SU-DHL-6 (cell line): ENCODE data around the gene LOXL1.

ENCODE experiments used
- H2AFZ ChIP-seq: fragments of 200-600 bp; sonication (generic); 2 replicates; pipeline ENCODE4 v1.6.1; 2014; ENCODE audit warnings: low read depth, mild to moderate bottlenecking, moderate library complexity, mixed read lengths, antibody characterized with exemption, low read length; ENCODE audit not compliant: severe bottlenecking
- H3F3A ChIP-seq: fragments of 200-600 bp; shearing (Covaris generic); 2 replicates; pipeline ENCODE4 v1.6.0; 2016; ENCODE audit warnings: antibody characterized with exemption, mild to moderate bottlenecking; ENCODE audit not compliant: insufficient read depth
- H3K27ac ChIP-seq: fragments of 200-600 bp; sonication (generic); 2 replicates; pipeline ENCODE4 v1.5.1; 2016; ENCODE audit warnings: low read depth, mild to moderate bottlenecking, low read length, moderate library complexity, mixed read lengths
- H3K27me3 ChIP-seq: fragments of 200-600 bp; sonication (generic), shearing (Covaris generic); 2 replicates; pipeline ENCODE4 v1.6.0; 2014; ENCODE audit warnings: mild to moderate bottlenecking, low read length
- H3K36me3 ChIP-seq: fragments of 200-600 bp; sonication (generic); 2 replicates; pipeline ENCODE4 v1.6.1; 2014; ENCODE audit warnings: mild to moderate bottlenecking, low read length, mixed read lengths
- H3K4me2 ChIP-seq: fragments of 300-600, 200-600 bp; shearing (Covaris generic), sonication (generic); 2 replicates; pipeline ENCODE4 v1.6.0; 2014; ENCODE audit warnings: low read length, low read depth, mild to moderate bottlenecking; ENCODE audit not compliant: poor library complexity, severe bottlenecking
- H3K4me3 ChIP-seq: fragments of 200-600 bp; sonication (generic); 2 replicates; pipeline ENCODE4 v1.5.1; 2014; ENCODE audit warnings: antibody characterized with exemption, low read length, mild to moderate bottlenecking, mixed read lengths; ENCODE audit not compliant: insufficient read depth, poor library complexity, severe bottlenecking
- H3K79me2 ChIP-seq: fragments of 200-600 bp; sonication (generic); 2 replicates; pipeline ENCODE4 v1.6.1; 2014; ENCODE audit warnings: mild to moderate bottlenecking, low read length, moderate library complexity; ENCODE audit not compliant: insufficient read depth
- H3K9ac ChIP-seq: fragments of 200-600 bp; sonication (generic); 2 replicates; pipeline ENCODE4 v1.7.0; 2014; ENCODE audit warnings: mild to moderate bottlenecking, low read length
- H3K9me2 ChIP-seq: fragments of 200-600 bp; sonication (generic); replicated peaks from 2 replicates; pipeline ENCODE4 v1.6.1; 2014; ENCODE audit warnings: low read length; ENCODE audit not compliant: insufficient read depth
- H3K9me3 ChIP-seq: fragments of 200-600 bp; sonication (generic); 2 replicates; pipeline ENCODE4 v1.6.1; 2014; ENCODE audit warnings: low read length, mixed read lengths; ENCODE audit not compliant: insufficient read depth
- H4K20me1 ChIP-seq: fragments of 200-600 bp; sonication (generic); 2 replicates; pipeline ENCODE4 v1.6.1; 2014; ENCODE audit warnings: low read depth, mild to moderate bottlenecking, antibody characterized with exemption, low read length, moderate library complexity, mixed read lengths
- CTCF ChIP-seq: fragments of 200-600 bp; sonication (generic); IDR thresholded peaks from one replicate; pipeline ENCODE4 v1.5.1; 2017; ENCODE audit warnings: antibody characterized with exemption, mild to moderate bottlenecking, low read length, moderate library complexity; ENCODE audit not compliant: insufficient read depth, poor library complexity, severe bottlenecking
- EZH2phosphoT487 ChIP-seq: fragments of 200-600 bp; sonication (generic), shearing (Covaris generic); conservative IDR thresholded peaks from 2 replicates; pipeline ENCODE4 v1.6.1; 2018; ENCODE audit warnings: mild to moderate bottlenecking, antibody characterized with exemption, low read length, moderate library complexity, mixed read lengths

The LOXL1 gene

GRCh38 chr15:73927476-73928240, 1.4 kb downstream of the LOXL1 start:
- H4K20me1 ChIP-seq = no peaks in the 10 kb centered on the region
- no peak overlapping the region for H2AFZ ChIP-seq
- H3K9ac ChIP-seq = no peak overlapping the region
- H3K9me3 ChIP-seq = no peaks in the 10 kb centered on the region
- no peaks in the 10 kb centered on the region for H3K79me2 ChIP-seq
- no peaks in the 10 kb centered on the region for H3K9me2 ChIP-seq
- no peaks in the 10 kb centered on the region for H3F3A ChIP-seq
- no peak overlapping the region for H3K4me2 ChIP-seq
- no peaks in the 10 kb centered on the region for H3K36me3 ChIP-seq
- H3K27ac ChIP-seq = no peak overlapping the region
- no peak overlapping the region for H3K4me3 ChIP-seq
- H3K27me3 ChIP-seq = no peaks in the 10 kb centered on the region
- no peak for TF ChIP-seq CTCF
- no peak for TF ChIP-seq EZH2phosphoT487

GRCh38 chr15:73928241-73928579, 1.9 kb downstream of the LOXL1 start:
- no peaks in the 10 kb centered on the region for H3K79me2 ChIP-seq
- H3F3A ChIP-seq = no peaks in the 10 kb centered on the region
- H3K27ac ChIP-seq = no peak overlapping the region
- no peaks in the 10 kb centered on the region for H3K9me3 ChIP-seq
- H3K27me3 ChIP-seq = no peaks in the 10 kb centered on the region
- H3K4me3 ChIP-seq = no peak overlapping the region
- H3K36me3 ChIP-seq = no peaks in the 10 kb centered on the region
- H3K9me2 ChIP-seq = no peaks in the 10 kb centered on the region
- H4K20me1 ChIP-seq = no peaks in the 10 kb centered on the region
- no peak overlapping the region for H2AFZ ChIP-seq
- no peak overlapping the region for H3K9ac ChIP-seq
- TF ChIP-seq EZH2phosphoT487 (no peak), CTCF (no peak)
- no peak overlapping the region for H3K4me2 ChIP-seq

- H3F3A ChIP-seq = no peaks in the 10 kb centered on the region
- H4K20me1 ChIP-seq = no peaks in the 10 kb centered on the region
These were observed 2.8 kb downstream of the LOXL1 start for GRCh38 chr15:73928971-73929627.

GRCh38 chr15:73930371-73930770, 4.1 kb downstream of the LOXL1 start:
- Histone ChIP-seq H3K9me2 (no peaks in the 10 kb centered on the region), H3K9ac (no peak overlapping the region), H3K79me2 (no peaks in the 10 kb centered on the region), H3F3A (no peaks in the 10 kb centered on the region), H3K9me3 (no peaks in the 10 kb centered on the region), H3K27ac (no peak overlapping the region), H3K27me3 (no peaks in the 10 kb centered on the region), H3K4me2 (no peak overlapping the region), H4K20me1 (no peaks in the 10 kb centered on the region), H2AFZ (no peak overlapping the region), H3K36me3 (no peaks in the 10 kb centered on the region), H3K4me3 (no peak overlapping the region)
- TF ChIP-seq CTCF (no peak), EZH2phosphoT487 (no peak)

More at GRCh38 chr15:73928971-73929627, 2.8 kb downstream of the LOXL1 start:
- Histone ChIP-seq H3K9me2 (no peaks in the 10 kb centered on the region), H3K27ac (no peak overlapping the region), H3K4me2 (no peak overlapping the region), H3K4me3 (no peak overlapping the region), H3K9ac (no peak overlapping the region), H2AFZ (no peak overlapping the region), H3K9me3 (no peaks in the 10 kb centered on the region), H3K27me3 (no peaks in the 10 kb centered on the region), H3K79me2 (no peaks in the 10 kb centered on the region), H3K36me3 (no peaks in the 10 kb centered on the region)
- no peak for TF ChIP-seq EZH2phosphoT487
